ENCODE measurements around the gene CCR4. TPM values are rescaled to one million over a fixed set of nuclear protein-coding genes. Genes with fewer than 3 reads are reported as not detected.

The CCR4 gene
- under 0.01 and 0.22 TPM in 2 replicates for total RNA-seq

GRCh38 chr3:32951410-32951811 is at the start of gene CCR4:
Gene CCR4, plus strand, starts transcription at chr3:32951644. Its CDS starts 1,779 bp downstream, at chr3:32953423.

Other genes with a start within 250 kb of the CCR4 start
- not detected in 2 replicates for gene TRIM71, start 133.6 kb upstream of the CCR4 start, total RNA-seq
- gene GLB1, start 145.5 kb downstream of the CCR4 start, total RNA-seq, result 49.5 and 51.3 TPM in 2 replicates
- 9.6 and 11.0 TPM in 2 replicates for gene TMPPE, start 145.5 kb downstream of the CCR4 start, total RNA-seq
- 155 and 221 TPM in 2 replicates for gene CRTAP, start 162.4 kb downstream of the CCR4 start, total RNA-seq